Measurements from ENCODE around the gene PTMA. TPM values are rescaled to one million over a fixed set of nuclear protein-coding genes. Genes with fewer than 3 reads are reported as not detected.
A peak's percentile ranks its signal among the peaks of the same experiment; 100 is the strongest.
"Not testable (repeated sequence)": the region's sequence is repeated elsewhere in the genome, so short reads cannot be mapped to it uniquely, and the experiment has no call there.

PTMA gene, protein sequence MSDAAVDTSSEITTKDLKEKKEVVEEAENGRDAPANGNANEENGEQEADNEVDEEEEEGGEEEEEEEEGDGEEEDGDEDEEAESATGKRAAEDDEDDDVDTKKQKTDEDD
- total RNA-seq, result 1,000 to 10,000 TPM in 3 of 4 donors, 100 to 1,000 TPM in 1; 631 to 1,160 (median 1,099) TPM

- no peaks in the 10 kb centered on the region for H3K27me3 ChIP-seq
- TF ChIP-seq, protein P1, sequence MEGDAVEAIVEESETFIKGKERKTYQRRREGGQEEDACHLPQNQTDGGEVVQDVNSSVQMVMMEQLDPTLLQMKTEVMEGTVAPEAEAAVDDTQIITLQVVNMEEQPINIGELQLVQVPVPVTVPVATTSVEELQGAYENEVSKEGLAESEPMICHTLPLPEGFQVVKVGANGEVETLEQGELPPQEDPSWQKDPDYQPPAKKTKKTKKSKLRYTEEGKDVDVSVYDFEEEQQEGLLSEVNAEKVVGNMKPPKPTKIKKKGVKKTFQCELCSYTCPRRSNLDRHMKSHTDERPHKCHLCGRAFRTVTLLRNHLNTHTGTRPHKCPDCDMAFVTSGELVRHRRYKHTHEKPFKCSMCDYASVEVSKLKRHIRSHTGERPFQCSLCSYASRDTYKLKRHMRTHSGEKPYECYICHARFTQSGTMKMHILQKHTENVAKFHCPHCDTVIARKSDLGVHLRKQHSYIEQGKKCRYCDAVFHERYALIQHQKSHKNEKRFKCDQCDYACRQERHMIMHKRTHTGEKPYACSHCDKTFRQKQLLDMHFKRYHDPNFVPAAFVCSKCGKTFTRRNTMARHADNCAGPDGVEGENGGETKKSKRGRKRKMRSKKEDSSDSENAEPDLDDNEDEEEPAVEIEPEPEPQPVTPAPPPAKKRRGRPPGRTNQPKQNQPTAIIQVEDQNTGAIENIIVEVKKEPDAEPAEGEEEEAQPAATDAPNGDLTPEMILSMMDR (IDR thresholded peaks at IDR 0.05), result no peak
- peak; percentile 83 to 98 for TF ChIP-seq POLR2A (IDR thresholded peaks at IDR 0.05)
- H3K9me3 ChIP-seq, result no peaks in the 10 kb centered on the region
- H3K4me1 ChIP-seq, result peaks cover 27 to 39% of the 10 kb centered on the region in 2 donors
- H3K4me3 ChIP-seq (replicated peaks in 1 of 3), result peak within 1 kb of the TSS; percentile 97 to 100 (median 99)
- intact Hi-C loops (cut with DNase I), result no loop called here
- H3K36me3 ChIP-seq, result peaks cover 7 to 9% of the 10 kb centered on the region in 2 donors
- WGBS, 2 donors, result 0% methylated on average over 35 to 56 of the region's 97 CpGs
- DNase-seq, result peak; percentile 100
- H3K27ac ChIP-seq, result peak within 1 kb of the TSS; percentile 100
These were observed at the start of gene PTMA for GRCh38 chr2:231707927-231708772. TSS of gene PTMA (plus strand) at chr2:231708525. CDS start at chr2:231708707, 182 bp downstream.

DNA sequence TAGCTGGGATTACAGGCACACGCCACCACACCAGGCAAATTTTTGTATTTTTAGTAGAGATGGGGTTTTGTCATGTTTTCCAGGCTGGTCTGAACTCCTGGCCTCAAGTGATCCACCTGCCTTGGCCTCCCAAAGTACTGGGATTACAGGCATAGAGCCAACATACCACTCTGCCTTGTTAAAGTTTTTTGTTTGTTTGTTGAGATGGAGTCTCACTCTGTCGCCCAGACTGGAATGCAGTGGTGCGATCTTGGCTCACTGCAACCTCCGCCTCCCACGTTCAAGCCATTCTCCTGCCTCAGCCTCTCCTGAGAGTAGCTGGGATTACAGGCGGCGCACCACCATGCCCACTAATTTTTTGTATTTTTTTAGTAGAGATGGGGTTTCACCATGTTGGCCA lies 48.3 kb upstream of the PTMA start:
- intact Hi-C loops (cut with DNase I); H3K4me3 ChIP-seq (replicated peaks in 1 of 3); DNase-seq; H3K27me3 ChIP-seq; H3K36me3 ChIP-seq; H3K27ac ChIP-seq; H3K9me3 ChIP-seq: not testable (repeated sequence)
- WGBS, 2 donors, result 88 to 93% methylated on average over 7 of the region's 7 CpGs
- peaks cover 0 to 13% of the 10 kb centered on the region in 2 donors for H3K4me1 ChIP-seq

DNA sequence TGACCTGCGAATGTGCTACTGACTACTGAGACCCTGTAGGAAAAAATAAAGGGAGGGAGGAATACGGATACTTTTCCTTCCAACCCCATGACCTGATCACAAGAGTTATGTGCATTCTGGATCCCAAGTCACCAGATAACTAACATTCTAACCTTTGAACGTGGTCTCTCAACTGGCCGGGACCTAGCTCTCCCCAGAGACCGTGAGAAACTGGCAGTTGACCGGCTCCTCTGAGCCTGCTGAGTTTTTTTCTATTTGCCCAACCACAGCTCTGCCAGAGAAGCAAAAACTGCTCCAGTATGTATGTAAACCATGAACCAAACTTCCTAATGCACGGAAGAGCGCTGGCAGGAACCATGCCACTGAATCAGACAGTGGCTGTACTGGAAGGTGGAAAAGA lies 47.5 kb upstream of the PTMA start:
- Histone ChIP-seq H3K4me1 (peaks cover 5 to 20% of the 10 kb centered on the region in 2 donors), H3K27ac (no peak overlapping the region), H3K4me3 (replicated peaks in 1 of 3) (no peak overlapping the region), H3K27me3 (no peaks in the 10 kb centered on the region), H3K36me3 (no peaks in the 10 kb centered on the region), H3K9me3 (no peaks in the 10 kb centered on the region)
- 88 to 90% methylated on average over 8 of the region's 8 CpGs for WGBS, 2 donors
- DNase-seq, result no peak
- intact Hi-C loops (cut with DNase I), result no loop called here
- TF ChIP-seq POLR2A (IDR thresholded peaks at IDR 0.05), result no peak
- TF ChIP-seq, protein P1 (IDR thresholded peaks at IDR 0.05), result no peak

DNA sequence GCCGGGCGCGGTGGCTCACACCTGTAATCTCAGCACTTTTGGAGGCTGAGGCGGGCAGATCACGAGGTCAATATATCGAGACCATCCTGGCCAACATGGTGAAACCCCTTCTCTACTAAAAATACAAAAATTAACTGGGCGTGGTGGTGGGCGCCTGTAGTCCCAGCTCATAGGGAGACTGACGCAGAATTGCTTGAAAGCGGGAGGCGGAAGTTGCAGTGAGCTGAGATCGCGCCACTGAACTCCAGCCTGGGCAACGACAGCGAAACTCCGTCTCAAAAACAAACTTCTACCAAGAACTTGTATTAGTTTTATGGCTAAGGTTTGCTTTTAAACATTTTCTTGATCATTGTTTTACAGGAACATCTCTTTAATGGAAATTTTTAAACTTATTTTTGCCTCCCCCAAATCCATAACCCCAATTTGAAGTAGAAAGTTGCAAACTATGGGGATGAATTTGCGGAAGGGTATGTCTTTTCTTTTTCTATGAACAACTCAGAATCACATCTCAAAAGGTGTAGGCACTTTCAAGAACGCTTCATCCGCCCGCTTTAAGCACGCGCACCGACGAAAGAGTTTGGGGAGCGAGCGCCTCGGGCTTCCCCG lies 46.8 kb upstream of the PTMA start:
- no peaks in the 10 kb centered on the region for H3K27me3 ChIP-seq
- peak overlapping the region in 1 of 3 donors; percentile 34 for H3K4me3 ChIP-seq (replicated peaks in 1 of 3)
- peak overlapping the region; percentile 93 to 96 (median 93) for H3K27ac ChIP-seq
- no peaks in the 10 kb centered on the region for H3K9me3 ChIP-seq
- TF ChIP-seq POLR2A (IDR thresholded peaks at IDR 0.05), result no peak
- TF ChIP-seq, protein P1 (IDR thresholded peaks at IDR 0.05), result no peak
- peaks cover 9 to 23% of the 10 kb centered on the region in 2 donors for H3K4me1 ChIP-seq
- no peaks in the 10 kb centered on the region for H3K36me3 ChIP-seq
- DNase-seq, result no peak
- WGBS, 2 donors, result 62% methylated on average over 27 to 28 of the region's 28 CpGs
- intact Hi-C loops (cut with DNase I), result no loop called here

DNA sequence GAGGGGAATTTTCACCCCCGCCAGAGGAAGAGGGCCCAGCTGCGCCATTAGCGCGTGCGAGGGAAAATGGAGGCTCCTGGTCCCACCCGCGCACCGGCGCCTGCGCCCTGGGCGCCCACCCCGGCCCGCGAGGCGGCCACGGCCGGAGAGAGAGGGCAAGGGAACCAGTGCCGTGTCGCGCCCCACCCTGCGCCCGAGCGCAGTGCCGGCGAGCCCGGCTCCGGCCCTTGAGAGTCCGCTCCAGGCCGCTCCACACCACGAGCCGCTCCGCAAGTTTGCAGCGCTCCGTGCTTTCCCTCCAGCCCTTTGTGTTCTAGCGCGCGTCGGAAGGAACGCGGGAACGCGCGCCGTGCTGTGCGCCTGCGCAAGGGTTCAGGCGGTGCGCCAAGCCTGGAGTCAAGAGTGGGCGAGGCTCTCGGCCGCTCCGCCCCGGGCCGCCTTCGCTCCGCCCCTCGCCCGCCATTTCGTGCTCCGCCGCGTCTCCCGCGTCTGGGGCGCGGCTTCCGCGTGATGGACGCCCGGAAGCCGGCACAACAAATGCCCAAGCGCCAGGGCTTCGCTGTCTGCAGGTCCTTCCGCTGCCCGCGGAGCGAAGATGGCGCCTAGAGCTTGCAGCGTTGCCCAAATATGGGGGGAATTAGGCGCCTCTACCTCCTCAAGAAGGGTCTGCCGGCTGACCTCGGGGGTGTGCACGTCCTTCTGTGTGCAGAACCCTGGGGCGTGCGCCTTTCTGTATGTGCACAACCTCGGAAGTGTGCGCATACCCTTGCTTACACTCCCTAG lies 46.1 kb upstream of the PTMA start:
- peak; percentile 92 to 95 for DNase-seq
- no peaks in the 10 kb centered on the region for H3K27me3 ChIP-seq
- peak overlapping the region; percentile 93 to 96 (median 93) for H3K27ac ChIP-seq
- intact Hi-C loops (cut with DNase I), result no loop called here
- peak overlapping the region in 2 of 3 donors; percentile 16 to 34 for H3K4me3 ChIP-seq (replicated peaks in 1 of 3)
- H3K9me3 ChIP-seq, result no peaks in the 10 kb centered on the region
- H3K4me1 ChIP-seq, result peaks cover 9 to 28% of the 10 kb centered on the region in 2 donors
- no peaks in the 10 kb centered on the region for H3K36me3 ChIP-seq
- 27 to 78% methylated on average over 4 to 15 of the region's 87 CpGs for WGBS, 2 donors
- TF ChIP-seq, protein P1 (IDR thresholded peaks at IDR 0.05), result peak in 2 of 6 experiments; percentile 26 to 29
- peak in 1 of 2 donors; percentile 84 for TF ChIP-seq POLR2A (IDR thresholded peaks at IDR 0.05)

Data from thyroid gland (tissue), 4 donors.